GM19372 (cell line): ENCODE data around the gene STRIT1.
"Not testable (repeated sequence)": the region's sequence is repeated elsewhere in the genome, so short reads cannot be mapped to it uniquely, and the experiment has no call there.

Experiments
- ATAC-seq: cut with Tn5 transposase; IDR thresholded peaks from one replicate; pipeline ENCODE4 v1.9.1; 2021; ENCODE audit warnings: mild to moderate bottlenecking, low read depth, moderate library complexity; ENCODE audit not compliant: unreplicated experiment

Gene STRIT1

DNA sequence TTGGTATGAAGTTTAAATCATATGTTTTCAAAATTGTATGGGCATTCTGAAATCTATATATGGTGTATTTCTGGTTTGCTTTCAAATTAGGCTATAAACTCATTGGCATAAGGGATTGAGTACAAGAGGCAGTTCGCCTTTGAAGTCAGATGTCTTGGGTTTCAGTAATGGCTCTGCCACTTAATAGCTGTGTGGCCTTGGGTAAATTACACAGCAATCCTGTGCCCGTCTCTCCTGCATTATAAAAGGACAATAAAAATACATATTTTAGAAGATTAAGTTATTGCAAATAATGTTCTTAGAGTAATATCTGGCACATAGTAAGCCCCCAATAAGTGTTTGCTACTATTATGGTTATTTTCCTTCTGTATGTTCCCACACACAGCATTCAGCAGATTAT is 20.4 kb upstream of the STRIT1 start:
- ATAC-seq: no peak

DNA sequence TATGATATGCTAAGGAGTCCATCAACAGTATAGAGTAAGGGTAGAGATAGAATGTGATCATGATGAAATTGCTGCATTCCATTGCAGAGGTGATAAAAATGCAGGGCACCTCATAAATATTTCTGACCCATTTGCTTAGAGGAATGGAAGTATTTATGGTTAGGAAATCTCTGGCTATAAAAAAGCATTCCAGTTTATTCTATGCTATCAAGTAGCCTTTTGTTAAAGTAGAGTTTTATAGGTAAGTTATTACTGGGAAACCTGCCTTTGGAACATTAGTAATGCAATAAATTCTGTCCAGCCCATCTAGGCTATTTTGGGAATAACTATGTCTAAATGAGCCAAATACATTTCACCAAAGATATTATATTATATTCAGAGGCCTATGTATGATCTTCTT is 19.8 kb upstream of the STRIT1 start:
- no peak for ATAC-seq

DNA sequence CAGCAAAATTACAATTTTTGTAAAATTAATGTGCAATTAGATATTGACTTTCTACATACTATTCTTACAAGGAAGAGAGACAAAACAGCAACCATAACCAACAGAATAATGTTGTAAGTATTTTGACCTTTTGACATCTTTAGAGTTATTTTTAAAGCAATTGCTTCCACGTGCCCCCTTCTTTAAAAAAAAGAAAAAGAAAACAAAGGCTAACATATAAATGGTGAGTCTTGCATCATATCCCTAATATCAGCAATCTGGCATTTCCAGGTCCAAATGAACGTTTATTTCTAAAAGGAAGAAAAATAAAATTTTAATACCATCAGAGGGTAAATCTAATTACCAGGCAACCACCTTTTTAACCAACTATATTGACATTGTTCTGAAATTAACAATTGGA is 19.3 kb upstream of the STRIT1 start:
- ATAC-seq: no peak

GRCh38 chr3:155309581-155309980 is 16.1 kb upstream of the STRIT1 start:
- ATAC-seq: no peak

DNA sequence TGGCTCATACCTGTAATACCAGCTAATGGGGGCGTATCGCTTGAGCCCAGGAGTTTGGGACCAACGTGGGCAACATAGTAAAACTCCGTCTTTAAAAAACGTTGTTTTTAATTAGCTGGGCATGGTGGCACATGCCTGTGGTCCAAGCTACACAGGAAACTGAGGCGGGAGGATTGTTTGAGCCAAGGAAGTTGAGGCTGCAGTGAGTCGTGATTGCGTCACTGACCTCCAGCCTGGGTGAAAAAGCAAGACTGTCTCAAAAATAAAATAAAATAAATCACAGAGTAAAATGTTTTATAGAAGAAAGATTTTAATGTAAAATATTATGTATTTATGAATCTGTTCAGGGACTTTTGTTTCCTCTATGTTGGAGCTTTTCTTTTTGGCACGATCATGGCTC is 15.3 kb upstream of the STRIT1 start:
- no peak for ATAC-seq

- no peak for ATAC-seq
Measured at GRCh38 chr3:155307183-155307582, 13.7 kb upstream of the STRIT1 start.

GRCh38 chr3:155304394-155304793 is 10.9 kb upstream of the STRIT1 start:
- ATAC-seq: no peak

- ATAC-seq: no peak
Measured at GRCh38 chr3:155303540-155304097, 10.1 kb upstream of the STRIT1 start.

DNA sequence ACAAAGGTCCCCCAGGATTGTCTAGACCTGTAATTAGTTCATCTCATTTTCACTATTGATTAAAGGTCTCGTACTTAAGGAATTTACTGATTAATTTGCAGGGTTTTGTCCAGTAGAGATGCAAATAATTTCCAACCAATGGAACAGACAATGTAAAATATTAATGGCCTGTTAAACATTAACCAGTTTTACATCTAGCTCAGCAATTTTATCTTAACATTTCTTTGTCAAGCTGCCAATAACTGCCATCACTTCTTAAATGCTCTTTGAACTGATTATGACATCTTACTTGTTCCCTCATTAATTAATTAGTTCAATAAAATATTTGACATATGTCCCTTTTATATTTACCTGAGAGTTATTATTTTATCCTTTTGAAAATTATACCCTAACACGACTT is 9.4 kb upstream of the STRIT1 start:
- no peak for ATAC-seq

DNA sequence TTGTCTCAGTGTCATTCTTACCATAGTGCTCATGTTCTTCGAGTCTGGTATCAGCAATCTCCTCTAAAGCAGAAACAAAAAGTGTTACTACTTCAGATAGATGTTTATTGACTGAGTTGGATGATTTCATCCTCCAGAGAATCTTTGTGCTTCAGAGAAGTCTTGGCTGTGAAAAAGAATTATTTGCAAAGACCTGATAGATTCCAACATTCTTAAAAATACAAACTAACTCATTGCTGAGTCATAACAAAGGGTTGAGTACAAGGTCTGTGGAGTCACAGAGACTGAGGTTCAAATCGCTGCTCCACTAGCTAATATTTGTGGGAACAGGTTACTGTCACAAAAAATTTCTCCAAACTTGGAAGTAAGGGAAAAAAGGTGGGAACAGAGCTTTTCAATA is 9.0 kb upstream of the STRIT1 start:
- no peak for ATAC-seq

DNA sequence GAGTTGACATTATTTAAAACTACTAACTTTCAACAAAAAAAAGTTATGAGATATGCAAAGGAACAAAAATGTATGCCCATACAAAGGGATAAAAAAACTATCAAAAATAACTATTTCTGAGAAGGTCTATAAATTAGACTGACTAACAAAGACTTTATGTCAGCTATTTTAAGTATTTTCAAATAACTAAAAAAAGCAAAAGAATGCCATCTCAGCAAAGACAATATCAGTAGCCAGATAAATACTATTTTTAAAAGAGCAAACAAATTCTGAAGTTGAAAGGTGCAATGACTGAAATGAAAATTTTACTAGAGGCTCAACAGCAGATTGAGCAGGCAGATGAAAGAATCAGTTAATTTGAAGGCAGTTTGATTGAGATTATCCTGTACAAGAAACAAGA is 3.6 kb upstream of the STRIT1 start:
- no peak for ATAC-seq

DNA sequence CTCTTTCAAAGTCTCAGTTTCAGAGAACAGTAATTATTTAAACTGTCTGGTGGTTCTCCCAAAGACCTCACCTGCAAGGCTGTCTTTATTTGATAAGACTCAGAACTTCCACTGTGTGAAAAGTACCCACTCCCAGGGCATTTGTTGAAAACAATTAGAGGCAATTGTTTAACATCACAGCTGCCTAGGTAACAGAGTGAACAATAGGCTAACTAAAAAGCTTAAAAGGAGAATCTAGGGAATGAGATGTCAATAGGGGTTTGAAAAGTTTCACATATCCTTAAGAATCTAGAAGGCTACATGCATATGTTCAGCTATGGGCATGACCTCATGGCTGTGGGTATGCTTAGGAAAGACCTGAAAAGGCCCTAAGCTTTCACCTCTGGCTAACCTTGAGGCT is 2.9 kb upstream of the STRIT1 start:
- ATAC-seq: no peak

- no peak for ATAC-seq
Measured at GRCh38 chr3:155292693-155293092, 790 bp downstream of the STRIT1 start.

DNA sequence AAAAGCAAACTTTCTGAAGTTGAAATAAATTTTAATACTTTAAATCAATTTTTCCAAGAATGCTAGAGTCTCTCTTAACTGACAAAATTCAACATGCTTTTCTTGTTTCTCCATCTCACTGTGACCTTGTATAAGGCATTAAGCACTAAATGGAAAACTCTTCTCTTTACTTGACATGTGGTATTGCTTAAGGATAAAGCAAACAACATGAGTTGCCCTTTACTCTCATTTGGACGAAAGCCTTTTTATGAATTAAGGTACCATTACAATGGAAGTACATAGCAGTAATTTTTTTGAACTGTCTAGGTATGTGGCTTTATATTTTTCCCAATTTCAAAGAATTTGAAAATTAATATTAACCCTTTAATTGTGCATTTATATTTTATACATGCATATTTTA is 1.4 kb downstream of the STRIT1 start:
- ATAC-seq: no peak

DNA sequence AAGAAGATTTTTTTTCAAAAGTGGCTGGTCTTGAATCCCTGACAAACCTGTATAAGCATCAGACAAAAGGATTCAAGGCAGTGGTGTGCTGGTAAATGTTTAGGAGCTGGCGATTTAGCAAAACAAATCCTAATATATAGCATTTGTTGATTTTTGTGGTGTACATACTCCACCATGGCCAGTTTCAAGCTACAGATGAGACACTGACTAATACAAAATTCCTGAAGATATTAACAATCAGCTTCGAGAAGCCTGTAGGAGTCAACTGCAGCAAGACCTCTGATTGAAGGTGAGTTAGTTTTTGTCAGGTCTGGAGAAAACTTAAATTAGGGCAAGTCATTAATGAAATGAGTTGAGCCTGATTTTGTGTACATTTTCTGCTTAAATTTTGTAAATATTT is 6.7 kb downstream of the STRIT1 start:
- no peak for ATAC-seq

DNA sequence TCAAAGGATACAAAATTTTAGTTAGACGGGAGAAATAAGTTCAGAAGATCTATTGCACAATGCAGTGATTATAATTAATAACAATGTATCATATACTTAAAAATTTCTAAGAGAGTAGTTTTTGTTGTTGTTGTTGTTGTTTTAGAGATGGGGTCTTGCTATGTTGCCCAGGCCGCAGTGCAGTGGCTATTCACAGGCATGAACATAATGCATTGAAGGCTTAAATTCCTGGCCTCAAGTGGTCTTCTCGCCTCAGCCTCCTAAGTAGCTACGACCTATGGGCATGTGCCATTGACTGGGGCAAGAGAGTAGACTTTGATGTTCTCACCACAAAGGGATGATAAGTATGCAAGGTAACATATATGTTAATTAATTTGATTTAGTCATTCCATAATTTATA is 7.5 kb downstream of the STRIT1 start:
- ATAC-seq: no peak

GRCh38 chr3:155283092-155284056 is 10.1 kb downstream of the STRIT1 start:
- no peak for ATAC-seq

GRCh38 chr3:155282385-155283091 is 10.9 kb downstream of the STRIT1 start:
- ATAC-seq: no peak

DNA sequence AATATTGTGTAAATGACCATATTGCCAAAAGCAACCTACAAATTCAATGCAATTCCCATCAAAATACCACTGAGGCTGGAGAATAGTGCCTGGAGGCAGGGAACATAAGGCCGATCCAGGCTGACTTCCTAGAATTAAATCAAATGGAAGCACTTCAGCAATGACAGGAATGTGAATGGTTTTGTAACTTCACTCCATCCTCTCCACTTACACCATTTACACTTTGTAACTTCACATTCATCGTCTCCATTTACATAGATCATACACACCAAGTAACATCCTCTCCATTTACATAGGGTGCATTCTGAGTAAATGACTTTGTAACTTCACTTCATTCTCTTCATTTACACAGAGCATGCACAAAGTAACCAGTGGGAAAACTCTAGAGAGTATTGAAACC is 11.6 kb downstream of the STRIT1 start:
- no peak for ATAC-seq

DNA sequence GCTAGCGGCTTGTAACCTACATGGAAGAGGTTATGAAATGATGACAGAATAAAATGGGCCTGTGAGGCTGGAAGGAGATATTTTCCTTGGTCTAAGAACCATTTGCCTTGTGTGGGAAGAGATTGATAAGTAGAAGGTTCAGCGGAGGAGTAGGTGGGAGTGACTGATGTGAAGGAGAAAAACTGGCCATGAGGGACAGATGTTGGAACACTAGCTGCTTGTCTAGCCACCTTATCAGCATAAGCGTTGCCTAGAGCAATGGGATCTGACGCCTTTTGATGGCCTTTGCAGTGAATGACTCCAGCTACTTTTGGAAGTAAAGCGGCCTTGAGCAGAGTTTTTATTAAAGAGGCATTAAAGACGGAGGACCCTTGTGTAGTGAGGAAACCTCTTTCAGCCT is 17.4 kb downstream of the STRIT1 start:
- not testable (repeated sequence) for ATAC-seq

- ATAC-seq: not testable (repeated sequence)
Measured at GRCh38 chr3:155275159-155275754, 18.2 kb downstream of the STRIT1 start.
